GM18517 (cell line): ENCODE measurements around the gene CLMN.

ENCODE experiments used
- ATAC-seq: cut with Tn5 transposase; IDR thresholded peaks from one replicate; pipeline ENCODE4 v1.9.1; 2021; ENCODE audit warnings: mild to moderate bottlenecking, moderate library complexity; ENCODE audit not compliant: unreplicated experiment

CLMN gene, protein sequence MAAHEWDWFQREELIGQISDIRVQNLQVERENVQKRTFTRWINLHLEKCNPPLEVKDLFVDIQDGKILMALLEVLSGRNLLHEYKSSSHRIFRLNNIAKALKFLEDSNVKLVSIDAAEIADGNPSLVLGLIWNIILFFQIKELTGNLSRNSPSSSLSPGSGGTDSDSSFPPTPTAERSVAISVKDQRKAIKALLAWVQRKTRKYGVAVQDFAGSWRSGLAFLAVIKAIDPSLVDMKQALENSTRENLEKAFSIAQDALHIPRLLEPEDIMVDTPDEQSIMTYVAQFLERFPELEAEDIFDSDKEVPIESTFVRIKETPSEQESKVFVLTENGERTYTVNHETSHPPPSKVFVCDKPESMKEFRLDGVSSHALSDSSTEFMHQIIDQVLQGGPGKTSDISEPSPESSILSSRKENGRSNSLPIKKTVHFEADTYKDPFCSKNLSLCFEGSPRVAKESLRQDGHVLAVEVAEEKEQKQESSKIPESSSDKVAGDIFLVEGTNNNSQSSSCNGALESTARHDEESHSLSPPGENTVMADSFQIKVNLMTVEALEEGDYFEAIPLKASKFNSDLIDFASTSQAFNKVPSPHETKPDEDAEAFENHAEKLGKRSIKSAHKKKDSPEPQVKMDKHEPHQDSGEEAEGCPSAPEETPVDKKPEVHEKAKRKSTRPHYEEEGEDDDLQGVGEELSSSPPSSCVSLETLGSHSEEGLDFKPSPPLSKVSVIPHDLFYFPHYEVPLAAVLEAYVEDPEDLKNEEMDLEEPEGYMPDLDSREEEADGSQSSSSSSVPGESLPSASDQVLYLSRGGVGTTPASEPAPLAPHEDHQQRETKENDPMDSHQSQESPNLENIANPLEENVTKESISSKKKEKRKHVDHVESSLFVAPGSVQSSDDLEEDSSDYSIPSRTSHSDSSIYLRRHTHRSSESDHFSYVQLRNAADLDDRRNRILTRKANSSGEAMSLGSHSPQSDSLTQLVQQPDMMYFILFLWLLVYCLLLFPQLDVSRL

DNA sequence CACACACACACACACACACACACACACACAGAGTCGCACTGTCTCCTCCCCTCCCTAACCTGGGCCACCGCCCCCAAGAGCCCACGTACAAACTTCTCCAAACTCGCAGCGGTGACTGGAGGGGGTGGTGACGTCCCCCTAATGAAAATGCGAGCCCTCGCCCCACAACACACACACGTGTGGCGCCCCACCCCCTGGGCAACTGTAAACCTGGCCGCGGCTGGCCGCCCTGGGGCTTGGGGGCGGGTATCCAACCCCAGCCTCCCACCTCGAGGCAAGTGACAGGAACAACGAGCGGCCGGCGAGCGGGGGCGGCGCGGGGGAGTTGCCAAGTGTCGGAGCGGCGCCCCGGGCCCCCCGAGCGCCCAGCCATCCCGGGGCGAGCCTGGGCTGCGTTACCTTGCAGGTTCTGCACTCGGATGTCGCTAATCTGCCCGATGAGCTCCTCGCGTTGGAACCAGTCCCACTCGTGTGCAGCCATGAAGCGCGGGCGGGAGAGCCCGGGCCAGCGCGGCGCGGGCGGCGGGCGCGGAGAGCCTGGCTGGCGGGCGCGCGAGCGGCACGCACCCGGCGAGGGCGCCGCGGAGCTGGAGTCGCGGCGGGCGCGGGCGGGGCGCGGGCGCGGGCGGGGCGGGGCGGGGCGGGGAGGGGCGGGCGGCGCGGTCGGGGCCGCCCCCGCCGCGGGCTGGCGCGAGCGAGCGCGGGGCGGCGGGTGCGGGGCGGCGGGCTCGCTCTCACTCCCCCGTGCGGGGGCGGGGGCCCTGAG is at the start of gene CLMN:
Gene CLMN (minus strand): TSS at position 597 of the 766 bp plus-strand sequence. CDS start 116 bp downstream, at position 481.
- no peak for ATAC-seq

DNA sequence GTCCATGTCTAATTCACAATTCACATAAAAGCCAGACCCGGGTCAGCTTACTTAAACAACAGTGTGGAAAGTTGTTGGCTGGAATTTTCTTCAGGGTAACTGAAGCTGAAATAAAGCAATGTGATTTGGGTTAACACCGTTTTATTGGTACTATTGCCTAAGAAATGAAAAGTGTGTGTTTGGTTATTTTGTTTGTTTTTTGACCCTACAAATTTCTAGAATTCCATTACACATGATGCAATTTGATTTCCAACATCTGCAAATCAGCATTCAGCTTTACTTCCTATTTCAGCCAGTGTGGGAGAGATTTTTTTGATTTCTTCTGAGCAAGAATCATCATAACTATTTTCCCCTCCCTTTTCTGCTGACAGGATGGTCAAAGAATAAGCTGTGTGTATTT is 45.7 kb upstream of the CLMN start:
- no peak for ATAC-seq

DNA sequence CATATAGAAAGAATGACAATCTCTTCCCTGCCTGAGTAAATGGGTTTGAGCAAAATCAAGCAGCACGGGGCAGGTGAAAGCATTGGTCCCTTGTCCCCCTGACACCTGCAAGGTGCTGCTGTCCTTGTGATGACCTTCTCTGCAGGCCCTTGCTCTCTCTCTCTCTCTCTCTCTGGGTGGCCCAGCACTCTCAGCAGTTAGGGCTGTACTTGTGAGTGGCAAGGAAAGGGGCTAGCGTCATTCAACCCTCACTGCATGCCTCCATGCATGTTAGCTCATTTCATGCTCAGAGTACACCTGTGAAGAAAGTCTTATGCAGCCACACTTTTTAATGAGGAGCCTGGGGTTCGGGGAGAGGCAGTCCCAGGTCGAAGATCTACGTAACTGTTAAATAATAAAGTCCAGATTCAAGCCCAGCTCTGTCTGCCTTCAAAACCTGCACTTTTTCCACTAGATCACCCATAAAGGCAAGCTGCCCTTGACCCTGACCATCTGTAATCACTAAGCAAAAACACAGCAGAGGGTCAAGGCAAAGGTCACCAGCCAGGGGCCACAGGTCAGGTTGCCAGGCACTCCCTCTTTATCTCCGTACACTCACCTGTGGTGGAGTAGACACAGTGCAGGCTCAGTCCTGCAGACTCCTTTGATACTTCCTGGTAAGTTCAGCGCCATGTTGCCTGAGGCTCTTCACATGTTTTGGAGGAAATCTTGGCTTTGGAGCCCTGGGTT is 44.9 kb upstream of the CLMN start:
- no peak for ATAC-seq

DNA sequence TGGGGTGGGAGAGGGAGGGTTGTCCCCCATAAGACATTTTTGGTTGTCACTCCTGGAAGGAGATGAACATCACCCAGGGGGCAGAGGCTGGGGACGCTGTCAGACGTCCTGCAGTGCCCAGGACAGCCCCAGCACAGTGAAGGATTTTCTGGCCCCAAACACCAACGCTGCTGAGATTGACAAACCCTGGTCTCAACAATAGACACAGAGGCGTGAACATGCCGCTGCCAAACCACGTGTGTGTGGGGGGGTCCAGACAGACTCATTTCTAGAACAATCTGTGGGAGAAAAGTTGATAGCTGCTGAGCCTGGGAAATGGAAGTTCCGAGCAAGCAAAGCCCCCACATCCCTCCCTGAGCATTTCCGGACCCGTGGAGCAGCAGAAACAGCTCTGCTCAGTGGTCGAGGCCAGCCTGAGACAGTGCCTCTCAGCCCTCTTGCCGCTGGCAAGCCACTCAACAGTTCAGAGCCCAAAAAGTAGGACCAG is 43.8 kb upstream of the CLMN start:
- ATAC-seq: no peak

DNA sequence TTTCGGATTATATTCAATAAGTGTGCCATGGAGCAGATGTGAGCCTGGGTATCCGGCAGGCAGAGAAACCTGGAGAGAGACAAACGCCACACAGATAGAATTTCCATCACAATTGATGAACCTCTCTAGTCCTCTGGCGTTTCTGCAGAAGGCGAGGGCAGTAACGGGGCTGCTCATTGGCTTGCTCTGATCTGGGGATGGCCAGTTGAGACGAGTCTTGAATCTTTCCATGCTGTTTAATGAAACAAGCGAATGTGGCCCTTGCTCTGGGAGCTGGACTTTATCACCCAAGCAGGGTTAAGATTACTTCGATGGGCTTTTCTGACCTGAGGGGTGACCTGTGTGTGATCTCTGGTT is 42.4 kb upstream of the CLMN start:
- ATAC-seq: no peak

DNA sequence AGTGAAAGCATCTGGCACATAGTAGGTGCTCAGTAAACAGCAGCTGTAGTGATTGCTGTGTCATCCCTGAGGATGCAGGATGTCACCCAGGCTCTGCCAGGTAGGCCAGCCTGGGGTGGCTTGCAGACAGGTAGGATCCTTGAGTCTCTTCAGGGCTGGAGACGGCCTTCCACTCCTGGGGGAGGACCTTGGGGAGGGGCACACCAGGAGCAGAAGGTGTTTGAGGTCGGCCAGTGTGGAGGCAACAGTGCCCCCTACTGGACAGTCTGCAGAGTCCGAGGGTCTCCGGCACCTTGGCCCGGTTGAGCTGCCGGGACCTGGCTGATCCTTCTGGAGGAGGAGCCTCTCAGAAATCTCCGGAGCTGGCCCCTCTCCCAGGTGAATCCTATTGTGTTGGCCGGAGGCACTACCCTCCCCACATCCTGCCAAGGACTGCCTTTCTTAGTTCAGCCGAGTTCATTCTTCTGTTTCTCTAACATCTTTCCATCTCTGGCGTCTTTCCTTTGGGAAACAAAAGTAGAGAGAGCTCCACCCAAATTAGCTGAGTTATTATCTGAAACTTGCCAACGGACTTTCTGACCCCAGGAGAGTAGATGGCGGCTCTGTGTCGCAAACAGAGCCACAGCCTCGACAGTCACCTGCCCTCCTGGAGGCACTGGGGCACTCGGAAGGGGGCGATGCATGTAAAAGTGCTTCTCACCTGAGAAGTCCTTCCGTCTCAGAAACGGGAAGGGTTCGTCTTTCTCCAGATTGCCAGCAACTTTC is 41.8 kb upstream of the CLMN start:
- peak; percentile 69 for ATAC-seq

DNA sequence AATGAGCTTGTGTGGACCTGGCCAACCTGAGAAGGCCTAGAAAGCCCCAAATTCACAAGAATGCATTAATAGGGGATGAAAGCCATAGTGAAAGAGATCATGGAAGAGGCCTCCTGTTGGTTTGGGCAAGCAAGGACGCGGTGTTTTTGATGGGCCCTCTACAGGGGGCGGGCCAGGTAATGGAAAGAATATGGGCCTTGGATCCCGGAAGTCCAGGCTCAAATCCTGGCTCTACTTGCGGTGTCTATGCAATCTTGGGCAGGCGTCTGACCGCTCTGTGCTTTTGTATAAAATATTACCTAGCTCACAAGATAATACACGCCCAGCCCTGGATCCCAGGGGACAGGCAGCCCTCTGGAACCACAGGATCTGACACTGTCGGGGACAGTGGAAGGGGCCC is 41.1 kb upstream of the CLMN start:
- ATAC-seq: no peak

DNA sequence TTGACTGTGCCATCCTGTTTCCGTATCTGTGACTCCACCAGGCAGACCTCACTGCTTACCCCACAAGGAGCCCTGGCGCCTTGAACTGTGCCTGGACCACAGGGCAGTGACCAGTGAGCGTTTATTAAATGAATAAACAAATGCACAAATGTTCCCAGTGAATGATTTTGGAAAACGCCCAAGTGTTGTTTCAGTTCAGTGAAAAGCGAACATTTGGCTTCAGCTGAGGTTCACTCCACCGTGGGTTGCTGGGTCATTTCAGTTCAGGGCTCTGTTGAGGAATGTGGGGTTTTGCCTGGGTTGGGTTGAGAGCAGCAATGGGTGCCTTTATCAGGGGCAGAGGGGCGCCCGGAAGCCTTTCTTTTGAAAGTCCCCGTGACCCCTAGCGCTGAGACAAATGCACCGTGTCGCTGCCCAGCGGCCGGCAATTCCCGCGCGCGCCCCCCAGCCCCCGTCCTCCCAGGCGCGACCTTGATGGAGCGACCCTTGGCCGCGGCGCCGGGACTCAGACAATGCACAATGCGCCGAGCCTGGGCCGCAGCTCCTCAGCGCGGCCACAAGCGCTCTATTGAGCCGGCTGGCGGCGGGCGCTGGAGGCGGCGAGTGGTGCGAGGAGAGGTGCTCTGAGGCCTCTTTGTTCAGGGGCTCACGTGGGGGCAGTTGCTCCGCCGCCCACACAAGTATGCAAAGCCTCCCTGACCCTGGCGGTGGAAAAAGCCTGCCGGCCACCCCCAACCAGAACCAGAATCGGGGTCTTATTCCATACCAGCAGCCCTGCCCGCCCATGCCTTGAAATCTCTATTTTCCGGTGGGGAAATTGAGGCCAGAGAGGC is 40.5 kb upstream of the CLMN start:
- ATAC-seq: no peak

DNA sequence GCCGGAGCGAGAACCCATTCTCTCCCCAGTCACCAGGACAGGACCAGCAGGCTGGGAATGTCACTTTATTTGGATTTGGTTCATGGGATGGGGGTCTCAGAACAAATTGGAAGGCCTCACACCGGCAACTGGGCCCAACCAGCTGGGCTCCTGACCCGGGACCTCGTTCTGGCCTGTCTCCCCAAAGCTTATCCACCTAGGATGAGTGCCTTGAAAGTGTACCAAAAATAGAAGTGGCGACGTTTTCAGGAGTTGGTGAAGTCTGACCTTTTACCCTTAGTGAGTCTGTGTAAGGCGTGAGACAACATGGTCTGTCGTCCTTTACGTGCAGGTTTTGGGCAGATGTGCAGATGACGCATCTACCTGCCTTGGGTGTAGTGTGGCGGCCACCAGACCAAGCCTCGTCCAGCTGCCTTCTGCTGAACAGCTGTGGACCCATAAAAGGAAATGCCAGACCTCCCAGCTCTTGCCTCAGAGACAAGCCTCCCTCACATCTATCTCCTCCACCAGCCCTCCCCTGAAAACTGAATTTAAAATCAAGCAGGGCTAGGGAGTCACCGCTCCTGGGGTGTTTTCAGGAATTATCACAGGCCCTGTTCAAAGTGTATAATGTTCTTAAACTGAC is 36.6 kb upstream of the CLMN start:
- no peak for ATAC-seq

DNA sequence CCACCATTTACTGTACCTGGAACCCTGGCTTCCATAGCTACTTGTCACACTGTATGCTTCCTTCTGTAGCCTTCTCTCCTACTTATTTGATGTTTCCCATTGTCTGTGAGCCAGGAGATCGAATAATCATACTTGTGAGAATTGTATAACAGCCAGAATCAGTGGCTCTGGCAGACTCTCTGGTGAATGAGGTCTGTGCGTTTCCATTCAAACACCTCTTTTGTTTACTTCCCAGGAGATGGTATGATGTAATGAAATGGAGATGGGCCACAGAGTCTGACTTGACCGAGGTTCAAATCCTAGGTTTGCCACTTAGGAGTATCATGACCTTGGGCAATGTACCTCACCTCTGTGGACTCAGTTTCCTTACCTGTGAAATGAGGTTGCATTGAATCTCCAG is 35.7 kb upstream of the CLMN start:
- ATAC-seq: no peak

DNA sequence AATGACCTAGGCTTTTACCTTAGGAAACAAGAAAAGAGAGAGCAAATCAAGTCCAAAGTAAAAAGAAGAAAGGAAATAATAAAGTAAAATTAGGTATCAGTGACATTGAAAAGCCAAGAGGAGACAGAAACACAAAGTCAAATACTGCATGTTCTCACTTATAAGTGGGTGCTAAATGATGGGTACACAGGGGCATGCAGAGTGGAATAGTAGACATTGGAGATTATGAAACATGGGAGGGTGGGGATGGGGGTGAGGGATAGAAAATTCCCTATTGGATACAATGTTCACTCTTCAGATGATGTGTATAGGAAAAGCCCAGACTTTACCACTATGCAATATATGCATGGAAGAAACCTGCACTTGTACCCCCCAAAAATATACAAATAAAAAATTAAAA is 35.1 kb upstream of the CLMN start:
- ATAC-seq: no peak

DNA sequence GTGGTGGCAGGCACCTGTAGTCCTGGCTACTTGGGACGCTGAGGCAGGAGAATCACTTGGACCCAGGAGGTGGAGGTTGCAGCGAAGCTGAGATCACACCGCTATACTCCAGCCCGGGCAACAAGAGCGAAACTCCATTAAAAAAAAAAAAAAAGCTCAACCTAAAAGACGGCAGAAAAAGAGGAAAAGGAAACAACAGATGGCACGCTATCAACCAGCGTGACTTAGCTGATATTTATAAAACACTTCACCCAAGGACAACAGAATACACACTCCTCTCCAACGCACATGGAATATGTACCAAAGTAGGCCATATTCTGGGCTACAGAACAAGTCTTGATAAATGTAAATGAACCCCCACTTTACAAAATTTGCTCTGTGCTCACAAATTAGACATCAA is 34.0 kb upstream of the CLMN start:
- no peak for ATAC-seq

DNA sequence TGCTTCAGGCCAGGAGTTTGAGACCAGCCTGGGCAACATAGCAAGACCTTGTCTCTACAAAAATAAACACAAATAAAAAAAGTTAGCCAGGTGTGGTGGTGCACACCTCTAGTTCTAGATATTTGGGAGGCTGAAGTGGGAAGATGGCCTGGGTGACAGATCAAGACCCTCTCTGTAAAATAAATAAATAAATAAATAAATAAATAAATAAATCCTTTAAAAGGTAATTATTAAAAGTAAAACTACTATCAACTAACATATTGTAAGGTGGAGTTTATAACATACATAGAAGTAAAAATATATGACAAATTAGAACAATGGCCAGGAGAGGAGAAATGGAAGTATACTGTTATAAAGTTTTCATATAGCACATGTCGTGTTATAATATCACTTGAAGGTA is 33.3 kb upstream of the CLMN start:
- ATAC-seq: no peak

DNA sequence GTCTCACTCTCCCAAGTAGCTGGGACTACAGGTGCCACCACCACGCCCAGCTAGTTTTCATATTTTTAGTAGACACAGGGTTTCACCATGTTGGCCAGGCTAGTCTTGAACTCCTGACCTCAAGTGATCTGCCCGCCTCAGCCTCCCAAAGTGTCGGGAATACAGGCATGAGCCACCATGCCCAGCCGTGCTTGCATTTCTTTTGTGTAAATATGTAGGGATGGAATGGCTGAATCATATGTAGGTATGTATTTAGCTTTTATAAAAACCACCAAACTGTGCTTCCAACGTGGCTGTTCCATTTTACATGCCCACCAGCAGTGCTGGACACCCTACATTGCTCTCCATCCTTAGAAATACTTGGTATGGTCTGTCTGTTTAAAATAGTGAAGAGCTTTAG is 32.8 kb upstream of the CLMN start:
- no peak for ATAC-seq

DNA sequence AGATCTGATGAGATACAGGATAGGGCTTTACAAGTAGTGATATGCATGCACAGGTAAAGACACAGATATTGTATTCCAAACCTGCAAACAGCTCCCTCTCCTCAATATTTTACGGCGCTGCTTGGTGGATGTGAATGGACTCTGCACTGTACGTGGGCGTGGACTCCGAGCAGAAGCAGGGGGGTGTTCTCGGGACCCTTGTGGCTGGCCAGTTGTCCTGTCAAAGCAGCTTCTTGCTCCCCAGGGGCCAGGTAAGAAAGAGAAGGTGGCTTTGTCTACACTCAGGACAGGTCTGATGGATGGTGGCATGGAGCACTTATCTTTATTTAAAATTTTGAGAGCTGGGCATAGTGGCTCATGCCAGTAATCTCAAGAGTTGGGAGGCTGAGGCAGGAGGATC is 29.5 kb upstream of the CLMN start:
- no peak for ATAC-seq

DNA sequence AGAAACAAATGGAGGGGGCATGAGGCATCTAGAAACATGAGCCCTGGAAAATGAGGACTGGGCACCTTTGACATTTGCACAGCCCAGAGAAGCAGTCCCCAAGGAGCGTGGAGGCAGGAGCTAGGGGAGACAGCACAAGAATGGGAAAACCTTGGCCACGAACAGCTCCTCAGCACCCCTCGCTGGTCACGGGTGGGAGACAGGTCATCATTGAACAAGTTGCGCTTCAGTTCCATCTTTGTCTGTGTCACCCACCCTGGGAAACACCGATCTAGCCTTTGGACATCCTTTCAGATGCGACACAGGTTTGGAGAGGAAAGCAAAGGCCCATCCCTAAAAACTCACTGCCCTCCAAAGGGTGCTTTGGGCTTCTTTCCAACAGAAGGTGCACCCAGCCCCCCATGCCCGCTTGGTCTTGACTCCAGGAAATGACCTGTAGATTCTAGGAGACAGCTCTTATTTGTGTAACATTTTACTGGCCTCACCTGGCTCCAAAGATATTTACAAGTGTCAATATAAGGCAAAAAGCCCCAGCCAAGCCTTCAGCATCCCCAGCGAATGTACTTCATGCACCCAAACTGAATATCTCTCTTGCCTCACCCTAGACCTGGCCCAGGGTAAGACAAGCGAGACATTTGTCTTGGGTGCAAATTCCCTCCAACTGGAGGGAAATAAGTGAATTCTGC is 28.8 kb upstream of the CLMN start:
- ATAC-seq: no peak

DNA sequence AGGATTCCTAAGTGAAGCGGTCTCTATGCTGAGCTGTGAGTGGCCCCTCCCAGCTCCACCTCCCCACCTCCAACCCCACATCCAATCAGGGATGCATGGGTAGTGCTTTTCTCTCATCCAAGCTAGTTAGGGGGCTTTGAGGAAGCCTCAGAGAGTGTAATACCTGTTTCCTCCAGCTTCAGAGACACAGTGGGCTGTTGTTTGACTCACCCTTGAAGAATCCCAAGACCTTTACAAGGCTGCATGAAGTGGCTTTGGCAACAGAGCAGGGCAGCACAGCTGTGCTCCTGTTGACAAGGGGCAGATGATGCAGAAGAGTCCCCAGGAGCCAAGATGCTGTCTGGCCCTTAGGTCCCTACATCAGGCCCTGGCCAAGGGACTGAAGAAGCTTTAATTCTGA is 27.1 kb upstream of the CLMN start:
- no peak for ATAC-seq

DNA sequence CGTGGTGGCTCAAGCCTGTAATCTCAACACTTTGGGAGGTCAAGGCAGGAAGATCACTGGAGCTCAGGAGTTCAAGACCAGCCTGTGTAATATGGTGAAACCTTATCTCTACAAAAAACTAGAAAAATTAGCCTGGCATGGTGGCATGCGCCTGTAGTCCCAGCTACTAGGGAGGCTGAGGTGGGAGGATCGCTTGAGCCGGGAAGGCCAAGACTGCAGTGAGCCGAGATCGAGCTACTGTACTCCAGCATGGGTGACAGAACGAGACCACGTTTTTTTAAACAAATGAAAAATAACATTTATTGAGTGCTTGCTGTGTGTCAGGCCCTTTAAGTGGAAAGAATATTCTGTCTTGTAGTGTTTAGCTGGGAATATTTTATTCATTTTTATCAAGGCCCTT is 26.6 kb upstream of the CLMN start:
- ATAC-seq: no peak
